Urothelium cell line (cell line): ENCODE data around the gene PXMP2.

ENCODE experiments used
- DNase-seq: peaks from one replicate; pipeline ENCODE4 v3.0.0; 2011; ENCODE audit warnings: low spot score, mixed read lengths
- FAIRE-seq: peaks from 2 replicates; lab custom pipeline; 2011; peaks lifted over from hg19 to GRCh38; lab: Jason Lieb, UNC

Gene PXMP2

DNA sequence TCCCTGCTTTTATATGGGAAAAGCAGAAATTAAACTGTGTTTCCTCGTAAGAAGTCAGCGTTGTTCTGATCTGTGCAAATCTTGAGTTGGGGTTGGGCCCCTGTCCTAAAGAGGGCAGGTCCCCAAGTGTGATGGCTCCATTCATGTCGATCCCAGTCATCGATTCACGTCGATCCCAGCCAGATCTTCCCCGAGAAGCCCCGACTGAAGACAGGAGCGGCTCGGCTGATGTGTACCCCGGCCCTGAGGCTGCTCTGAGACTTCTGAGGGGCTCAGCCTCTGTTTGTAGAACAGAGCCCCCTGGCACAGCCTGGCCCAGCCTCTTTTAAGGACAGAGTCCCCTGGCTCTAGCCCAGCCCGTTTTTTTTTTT, 32.6 kb downstream of the PXMP2 start:
- DNase-seq: no peak
- no peak for FAIRE-seq

DNA sequence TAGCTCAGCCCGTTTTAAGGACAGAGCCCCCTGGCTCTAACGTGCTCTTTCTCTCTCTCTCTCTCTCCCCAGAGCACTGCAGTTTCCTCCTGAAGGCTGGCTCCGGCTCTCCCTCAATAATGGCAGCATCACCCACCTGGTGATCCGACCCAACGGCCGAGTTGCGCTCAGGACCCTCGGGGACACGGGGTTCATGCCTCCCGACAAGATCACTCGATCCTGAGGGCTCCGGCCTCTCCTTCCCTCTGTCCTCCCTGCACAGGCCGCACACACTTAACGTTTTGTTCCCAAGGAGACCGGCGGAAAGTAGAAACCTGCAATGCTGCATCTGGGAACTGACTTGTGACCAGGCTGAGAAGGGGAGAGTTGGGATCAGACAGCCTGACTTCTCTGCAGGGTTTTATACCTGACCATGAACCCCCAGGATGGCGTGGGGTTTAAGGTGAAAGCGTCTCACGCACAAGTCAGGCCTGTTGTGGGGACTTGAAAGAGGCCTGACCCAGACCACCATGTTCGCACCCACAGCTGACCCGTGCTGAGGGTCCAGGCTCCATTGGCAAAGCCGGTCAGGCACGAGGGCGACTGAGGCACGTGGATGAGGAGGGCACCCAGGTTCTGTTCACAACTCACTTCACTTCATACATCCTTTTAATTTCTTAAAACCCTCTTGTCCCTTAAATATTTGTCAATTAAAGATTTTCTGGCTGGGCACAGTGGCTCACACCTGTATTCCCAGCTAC, 33.4 kb downstream of the PXMP2 start:
- no peak for FAIRE-seq
- no peak for DNase-seq

DNA sequence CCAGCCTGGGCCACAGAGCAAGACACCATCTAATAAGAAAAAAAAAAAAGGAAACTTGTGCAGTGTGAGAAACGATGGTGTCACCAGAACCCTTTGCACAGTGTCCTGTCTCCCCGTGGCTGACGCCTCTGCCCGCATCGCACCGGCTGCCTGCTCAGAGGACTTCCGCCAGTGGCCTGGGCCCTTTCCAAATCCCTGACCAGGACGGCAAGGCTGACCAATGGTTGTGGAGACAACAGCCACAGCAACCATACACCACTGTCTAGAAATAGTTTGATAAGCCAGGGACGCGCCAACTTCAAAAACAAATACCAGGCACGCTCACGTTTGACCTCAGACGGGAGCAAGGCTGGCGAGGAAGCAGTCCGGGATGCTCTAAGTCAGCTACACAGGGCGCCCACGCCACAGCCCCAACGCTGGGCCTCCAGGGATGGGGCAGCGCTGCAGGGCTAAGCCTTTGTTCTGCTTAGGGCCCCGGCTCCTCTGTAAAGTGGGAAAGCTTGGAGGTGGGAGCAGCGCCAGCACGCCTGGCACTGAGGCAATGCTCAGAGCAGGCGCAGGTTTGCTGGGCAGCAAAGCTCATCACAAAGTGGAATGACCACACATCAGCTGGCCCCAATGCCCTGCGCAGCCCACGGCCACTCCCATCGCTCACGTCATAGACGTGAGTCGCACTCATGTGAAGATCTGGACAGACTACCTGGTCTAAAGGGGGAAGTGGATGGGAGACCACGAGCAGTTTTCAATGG, 35.8 kb downstream of the PXMP2 start:
- FAIRE-seq: no peak
- no peak for DNase-seq

DNA sequence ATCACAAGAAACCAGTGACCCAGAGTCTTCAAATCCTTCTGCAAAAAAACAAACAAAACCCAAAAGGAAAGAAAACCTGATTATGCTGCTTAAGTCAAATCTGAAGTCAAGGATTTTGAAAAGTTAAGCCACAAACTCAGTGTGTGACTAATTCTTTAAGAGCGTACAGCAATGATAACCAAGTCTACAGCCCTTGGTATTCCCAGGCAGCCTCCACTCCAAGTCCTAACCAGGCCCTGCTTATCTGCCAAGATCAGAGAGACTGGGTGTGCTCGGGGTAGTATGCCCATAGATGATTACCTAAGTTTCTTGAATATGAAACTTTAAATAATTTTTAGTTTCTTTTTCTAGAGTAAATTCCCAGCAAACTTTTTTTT, 36.4 kb downstream of the PXMP2 start:
- DNase-seq (no peak), FAIRE-seq (no peak)

DNA sequence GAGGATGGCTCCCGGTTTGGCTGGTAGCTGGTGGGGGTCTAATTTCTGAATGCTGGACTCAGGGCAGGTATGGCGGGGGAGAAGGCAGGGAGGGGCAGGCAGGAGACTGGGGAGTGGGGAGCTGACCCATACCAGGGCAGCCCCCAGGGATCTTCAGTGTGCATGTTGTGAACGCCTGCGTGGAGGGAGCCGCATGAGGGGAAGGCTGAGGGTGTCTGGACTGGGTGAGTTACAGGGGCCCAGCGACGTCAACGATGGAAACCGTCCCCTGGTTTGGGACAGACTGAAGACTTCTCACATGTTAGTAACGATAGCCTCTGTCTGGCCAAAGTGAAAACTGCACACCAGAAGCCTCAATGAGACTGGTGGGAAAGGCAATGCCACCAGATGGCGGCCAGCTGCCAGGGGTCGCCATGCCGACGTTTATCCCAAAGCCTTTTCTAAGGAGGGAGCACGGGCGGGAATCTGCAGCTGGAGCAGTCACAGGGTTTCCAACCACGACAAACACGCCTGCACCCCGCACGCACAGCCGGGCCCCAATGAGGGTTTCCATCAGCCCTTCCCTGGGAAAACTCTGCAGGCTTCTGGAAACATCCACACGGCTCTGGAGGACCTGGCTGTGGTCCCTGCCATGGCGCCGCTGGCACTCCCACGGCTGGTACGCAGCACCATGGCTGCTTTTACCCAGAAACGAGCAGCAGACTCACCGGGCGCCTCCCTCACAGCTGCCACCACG, 37.3 kb downstream of the PXMP2 start:
- FAIRE-seq: no peak
- no peak for DNase-seq

DNA sequence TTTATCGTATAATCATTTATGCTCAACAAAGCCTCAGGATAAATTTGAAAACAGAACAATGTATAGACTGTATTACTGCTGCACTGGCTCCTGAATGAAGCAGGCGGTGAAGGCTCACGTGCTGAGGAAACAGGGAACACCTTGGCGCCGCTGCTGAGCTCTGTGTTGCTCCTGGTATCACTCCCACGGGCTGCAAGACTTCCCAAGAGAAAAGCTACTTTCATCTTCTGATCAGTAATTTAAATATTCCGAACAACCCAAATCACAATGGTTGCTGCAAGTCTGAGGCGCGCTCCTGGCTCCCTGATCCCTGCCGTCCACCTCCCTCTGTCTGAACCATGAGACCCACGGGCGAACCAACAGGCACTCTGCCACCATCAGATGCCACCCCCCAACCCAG, 39.0 kb downstream of the PXMP2 start:
- FAIRE-seq: no peak
- no peak for DNase-seq

DNA sequence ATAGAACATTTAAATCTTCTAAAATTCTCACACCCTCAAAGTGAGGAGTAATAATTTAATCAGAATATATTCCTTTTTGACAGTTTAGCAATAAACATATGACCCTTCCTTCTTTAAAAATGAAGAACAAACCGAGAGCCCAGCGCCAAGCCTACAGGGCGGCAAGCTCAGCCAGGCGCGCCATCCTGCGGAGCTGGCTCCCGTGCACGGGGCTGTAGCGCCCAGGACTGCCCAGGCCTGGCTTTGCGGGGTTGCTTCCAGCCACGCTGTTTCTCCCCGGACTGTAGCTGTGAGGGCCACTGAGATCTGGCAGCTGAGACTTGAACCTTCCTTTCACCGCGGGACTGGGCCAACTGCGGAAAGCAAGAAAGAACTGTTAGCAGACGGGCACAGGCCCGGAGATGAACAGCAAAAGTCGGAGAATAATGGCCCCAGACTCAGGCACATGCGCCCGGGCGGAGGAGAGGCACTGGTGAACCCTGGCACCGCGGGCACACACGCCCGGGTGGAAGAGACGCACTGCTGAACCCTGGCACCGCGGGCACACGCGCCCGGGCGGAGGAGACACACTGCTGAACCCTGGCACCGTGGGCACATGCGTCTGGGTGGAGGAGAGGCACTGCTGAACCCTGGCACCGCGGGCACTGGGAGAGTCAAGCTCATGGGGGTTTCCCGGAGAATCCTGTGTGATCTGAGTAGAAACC, 39.9 kb downstream of the PXMP2 start:
- DNase-seq (no peak), FAIRE-seq (no peak)

DNA sequence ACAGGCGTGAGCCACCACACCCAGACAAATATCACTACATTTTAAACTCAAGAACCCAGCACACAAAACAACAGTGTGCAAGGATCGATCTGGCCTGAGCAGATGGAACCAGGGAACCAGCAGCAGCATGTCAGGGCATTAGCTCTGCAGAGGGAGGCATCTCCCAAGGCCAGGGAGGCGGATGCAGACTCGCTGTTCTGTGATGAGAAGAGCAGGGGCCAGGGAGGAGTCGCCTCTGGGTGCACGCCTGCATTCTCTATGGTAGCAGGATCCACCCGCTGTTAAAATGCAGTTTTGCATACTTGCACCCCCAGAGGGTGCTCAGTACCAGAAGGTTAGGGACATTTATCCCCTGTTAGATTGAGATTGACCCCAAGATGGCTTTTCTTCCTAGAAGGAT, 41.1 kb downstream of the PXMP2 start:
- no peak for DNase-seq
- no peak for FAIRE-seq

DNA sequence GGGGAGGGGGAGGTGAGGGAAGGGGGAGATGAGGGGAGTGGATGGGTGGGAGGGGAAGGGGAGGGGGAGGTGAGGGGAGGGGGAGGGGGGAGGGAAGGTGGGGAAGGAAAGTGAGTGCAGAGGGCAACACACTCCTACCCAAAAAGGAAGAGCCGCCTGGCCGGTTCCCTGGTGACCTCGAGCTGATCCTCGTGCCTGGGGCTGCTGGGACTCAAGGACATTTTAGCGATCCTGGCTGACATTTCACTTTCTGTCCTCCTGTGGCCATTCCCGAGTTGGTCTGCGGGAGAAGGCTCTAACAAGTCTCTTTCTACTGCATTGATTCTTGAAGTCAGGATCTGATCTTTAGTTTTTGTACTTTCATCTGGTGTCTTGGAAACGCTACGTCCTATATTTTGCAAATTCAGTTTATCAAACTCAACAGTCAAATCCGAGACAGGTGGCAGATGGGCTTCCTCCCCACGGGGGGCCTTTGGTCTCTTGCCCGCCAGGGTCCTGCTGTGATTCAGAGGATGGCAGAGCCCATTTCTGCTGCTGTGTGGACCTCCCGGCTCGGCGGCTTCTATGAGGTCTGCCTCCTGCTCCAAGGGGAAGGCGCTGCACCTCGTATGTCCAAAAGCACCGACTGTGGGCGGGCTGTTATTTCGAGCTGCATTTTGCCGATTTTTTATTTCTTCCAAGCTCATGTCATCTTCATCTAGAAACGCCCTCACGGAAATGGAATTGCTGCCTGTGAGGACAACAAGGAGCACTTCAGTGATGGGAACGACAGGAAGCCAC, 42.3 kb downstream of the PXMP2 start:
- no peak for FAIRE-seq
- DNase-seq: peak; percentile 38

DNA sequence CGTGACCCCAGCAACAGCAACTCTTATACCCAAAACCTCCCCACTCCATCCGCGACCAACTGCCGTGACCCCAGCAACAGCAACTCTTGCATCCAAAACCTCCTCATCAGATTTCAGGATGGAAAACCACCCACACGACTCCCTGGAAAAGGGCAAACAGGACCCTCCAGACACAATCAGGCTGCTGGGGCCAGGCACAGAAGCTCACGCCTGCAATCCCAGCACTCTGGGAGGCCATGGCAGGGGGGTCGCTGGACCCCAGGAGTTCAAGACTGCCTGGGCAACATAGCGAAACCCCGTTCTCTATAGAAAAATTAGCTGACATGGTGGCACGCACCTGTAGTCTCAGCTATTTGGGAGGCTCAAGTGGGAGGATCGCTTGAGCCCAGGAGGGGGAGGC, 43.0 kb downstream of the PXMP2 start:
- FAIRE-seq: no peak
- no peak for DNase-seq

DNA sequence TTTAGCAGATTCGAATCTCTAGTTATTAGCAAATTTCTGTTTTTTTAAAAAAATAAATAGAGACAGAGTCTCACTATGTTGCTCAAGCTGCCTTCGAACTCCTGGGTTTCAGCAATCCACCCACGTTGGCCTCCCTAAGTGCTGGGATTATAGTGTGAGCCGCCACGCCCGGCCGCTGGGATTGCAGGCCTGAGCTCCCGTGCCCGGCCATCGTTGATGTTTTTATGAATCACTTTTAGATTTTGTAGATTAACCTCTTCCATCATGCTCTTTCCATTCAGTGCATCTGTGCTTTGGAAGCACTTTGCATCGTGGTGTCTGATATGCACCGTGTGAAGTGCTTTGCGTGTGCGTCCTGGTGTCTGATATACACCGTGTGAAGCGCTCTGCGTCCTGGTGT, 44.2 kb downstream of the PXMP2 start:
- DNase-seq (no peak), FAIRE-seq (no peak)

DNA sequence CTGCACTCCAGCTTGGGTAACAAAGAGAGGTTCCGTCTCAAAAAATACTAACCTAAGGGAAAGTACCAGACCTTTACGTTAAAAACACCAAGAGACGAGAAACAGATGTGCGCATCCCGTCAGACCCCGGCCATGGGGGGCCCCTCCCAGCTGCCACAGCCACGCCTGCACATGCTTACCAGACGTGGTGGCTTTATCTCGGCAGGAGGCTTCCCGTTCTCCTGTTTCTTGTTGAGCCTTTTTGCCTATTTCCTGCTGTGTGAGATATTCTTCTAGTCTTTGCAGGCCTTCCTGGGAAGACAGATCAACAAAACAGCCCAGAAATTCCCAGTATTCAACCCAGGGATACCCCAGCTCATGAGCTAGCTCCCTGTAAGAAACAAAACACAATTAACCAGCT, 46.8 kb downstream of the PXMP2 start:
- FAIRE-seq (no peak), DNase-seq (no peak)

DNA sequence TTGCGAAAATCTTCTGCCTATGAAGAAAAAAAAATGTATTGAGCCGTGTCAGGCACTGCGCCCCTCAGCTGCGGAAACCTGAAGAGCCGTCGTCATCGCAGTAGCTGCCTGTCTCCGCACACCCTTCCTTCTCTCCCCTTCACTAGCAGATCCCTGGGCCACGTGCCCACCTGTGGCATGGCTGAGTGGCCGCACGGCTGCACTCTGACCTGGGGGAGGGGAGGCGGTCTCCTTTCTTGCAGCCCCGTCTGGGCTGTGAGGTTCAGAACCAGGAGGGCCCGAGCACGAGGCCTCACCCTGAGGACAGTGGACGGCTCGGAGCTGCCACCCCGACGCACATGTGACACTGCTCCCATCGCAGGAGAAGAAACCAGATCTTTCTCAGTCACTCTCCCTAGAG, 48.1 kb downstream of the PXMP2 start:
- FAIRE-seq: no peak

DNA sequence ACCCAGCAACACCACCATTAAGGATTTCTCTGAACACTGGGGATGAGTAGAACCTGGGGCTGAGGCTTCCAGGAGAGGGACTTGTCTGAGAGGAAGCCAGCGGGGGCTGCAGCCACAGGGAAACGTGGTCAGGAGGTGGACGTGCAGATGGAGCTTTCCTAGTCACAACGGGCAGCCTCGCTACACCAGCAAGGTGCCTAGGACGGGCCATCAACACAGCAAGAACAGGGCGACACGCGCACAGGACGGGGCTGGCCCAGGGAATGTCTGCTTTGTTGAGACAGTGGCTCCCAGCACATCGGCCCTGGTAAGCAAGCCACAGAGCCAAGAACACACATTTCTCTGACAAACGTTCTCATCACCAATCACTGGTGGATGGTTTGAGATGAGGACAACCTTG, 49.0 kb downstream of the PXMP2 start:
- FAIRE-seq (no peak), DNase-seq (no peak)

More for the DNA sequence above, 48.1 kb downstream of the PXMP2 start:
- no peak for DNase-seq

DNA sequence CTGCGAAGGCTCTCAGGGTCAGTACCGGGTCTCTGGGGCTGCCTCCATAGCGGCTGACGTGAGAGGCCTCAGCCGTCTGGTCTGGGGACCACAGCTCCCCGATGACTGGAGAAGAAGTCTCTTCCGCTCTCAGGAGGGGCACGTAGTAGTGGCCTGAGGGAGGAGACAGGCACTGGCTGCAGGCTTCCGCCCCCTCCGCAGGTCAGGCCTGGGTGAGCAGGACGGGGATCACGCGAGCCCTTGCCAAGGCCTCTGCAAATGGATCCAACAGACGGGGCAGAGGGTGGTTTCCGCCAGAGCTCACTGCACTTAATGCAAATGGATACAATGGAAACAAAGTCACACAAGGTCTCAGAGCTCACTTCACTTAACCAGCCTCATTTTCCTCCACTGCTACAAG, 49.5 kb downstream of the PXMP2 start:
- no peak for FAIRE-seq
- DNase-seq: no peak

DNA sequence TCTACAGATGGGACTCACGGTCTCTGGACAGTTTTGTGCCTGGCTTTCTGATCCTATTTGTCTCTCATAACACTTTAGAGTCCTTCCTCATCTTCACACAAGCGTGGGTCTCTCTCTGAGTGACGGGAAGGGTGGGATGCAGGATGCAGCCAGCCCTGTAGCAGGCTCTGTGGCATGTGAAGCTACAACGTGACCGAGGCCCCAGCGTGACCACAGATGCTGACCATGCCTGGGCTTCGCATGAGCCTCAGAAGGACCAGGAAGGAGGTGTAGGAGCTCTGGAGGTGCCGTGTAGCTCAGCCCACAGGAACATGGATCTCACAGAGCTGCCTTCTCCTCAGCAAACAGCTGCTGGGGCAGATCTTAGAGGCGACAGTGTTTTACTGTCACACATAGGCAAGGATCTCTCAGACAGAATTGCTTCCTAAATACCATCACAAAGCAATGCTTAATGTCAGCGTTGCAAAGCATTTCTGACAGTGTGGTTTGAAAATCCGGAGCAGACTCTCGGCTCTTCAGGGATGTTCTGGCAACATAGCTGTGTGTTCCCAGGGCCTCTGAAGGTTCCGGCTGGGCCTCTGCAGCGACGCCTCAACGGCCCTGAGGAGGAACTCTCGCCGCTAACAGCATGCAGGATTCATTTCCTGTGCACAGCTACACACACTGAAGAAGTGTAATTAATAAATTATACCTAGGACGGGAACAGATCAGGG, 52.4 kb downstream of the PXMP2 start:
- no peak for DNase-seq
- no peak for FAIRE-seq

DNA sequence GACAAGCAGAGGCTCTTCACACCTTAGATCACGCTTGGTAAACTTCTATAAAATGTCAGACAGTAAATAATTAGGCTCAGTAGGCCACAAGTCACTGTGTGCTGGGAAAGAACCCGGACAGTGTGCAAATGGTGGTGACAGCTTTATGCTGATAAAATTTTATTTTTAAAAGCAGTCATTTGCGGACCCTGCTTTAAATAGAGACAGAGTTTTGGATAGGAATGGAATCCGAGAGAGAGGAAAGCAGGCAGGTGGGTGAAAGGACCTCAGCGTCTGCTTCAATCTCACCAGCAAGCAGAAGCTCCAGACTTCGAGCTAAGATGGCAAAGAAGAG, 52.9 kb downstream of the PXMP2 start:
- no peak for FAIRE-seq
- DNase-seq: no peak

DNA sequence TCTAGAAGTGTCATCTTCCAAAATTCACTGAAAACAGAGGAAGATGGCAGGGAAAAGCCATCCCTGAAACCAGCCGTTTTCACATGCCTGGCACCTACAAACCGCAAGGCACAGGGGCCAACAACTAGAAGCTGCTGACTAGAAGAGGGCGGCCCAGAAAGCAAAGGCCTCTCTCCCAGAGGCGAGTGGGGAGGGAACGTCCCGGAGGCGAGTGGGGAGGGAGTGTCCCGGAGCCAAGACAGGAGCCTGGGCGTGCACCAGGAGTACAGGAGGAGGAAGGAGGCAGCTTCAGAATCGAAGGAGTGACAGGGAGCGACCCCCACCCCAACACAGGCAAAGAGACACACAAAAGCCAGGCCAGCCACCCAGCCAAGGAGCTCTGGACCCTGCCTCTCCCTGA, 53.3 kb downstream of the PXMP2 start:
- DNase-seq: no peak
- no peak for FAIRE-seq

DNA sequence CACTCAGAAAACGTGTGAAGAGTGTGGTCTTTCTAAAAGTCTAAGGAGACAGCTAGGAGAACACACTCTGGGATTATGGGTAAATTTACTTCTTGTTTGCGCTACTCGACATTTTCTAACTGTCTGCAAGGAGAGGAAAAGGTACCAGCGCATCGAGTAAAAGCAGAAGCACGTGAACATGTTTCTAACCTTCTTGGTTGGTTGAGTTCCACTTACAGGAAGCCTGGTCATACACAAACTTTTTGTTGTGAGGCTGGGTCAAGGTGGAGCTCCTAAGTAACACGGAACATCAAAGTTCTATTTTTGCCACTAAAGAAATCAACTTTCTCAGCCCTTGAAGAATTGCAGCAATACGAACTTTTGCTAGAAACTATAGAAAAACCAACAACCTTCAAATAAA, 54.2 kb downstream of the PXMP2 start:
- FAIRE-seq: no peak

DNA sequence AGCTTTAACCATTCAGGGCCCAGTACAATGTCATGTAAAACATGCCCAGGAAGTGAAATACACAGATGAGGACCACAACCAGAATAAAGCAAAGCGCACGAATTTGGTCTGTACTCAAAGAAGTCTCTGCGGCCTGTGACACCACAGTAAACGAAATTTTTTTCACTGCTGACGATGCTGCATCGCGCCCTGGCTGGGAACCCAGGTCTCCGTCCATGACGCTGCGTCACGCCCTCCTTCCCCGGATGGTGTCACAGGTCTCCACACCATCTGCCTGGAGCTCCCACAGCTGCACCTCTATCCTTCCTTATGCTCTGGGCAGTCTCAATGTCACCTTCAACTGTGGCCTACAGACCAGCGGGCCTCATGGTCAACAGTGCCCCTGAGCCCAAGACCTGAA, 56.4 kb downstream of the PXMP2 start:
- peak; percentile 42 for FAIRE-seq
- no peak for DNase-seq

More for the DNA sequence above, 54.2 kb downstream of the PXMP2 start:
- no peak for DNase-seq
